Measurements from ENCODE around the gene SPON1. TPM values are rescaled to one million over a fixed set of nuclear protein-coding genes. Genes with fewer than 3 reads are reported as not detected.

The SPON1 gene
- total RNA-seq, 1 experiment from 2014 or later: 0.20 TPM

DNA sequence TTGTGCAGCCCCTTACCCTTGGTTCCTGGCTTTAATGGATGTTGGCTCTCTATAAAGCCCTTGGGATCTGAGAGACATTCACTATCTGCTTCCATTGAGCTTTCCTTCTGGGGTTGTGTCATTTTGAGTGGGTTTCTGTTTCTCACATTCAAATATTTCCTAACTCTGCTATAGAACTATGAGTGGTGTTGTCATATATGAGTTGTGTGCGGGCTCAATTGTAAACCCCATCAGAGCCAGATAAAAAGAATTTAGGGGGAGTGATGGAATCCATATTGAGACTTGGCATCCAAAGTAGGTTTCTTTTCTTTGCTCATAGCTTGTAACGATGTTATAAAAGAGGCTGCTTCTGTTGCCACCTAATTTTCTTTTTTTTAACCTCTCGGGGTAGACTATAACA, 41.8 kb upstream of the SPON1 start:
- Histone ChIP-seq H2BK120ac (ENCODE audit: low read depth, low read length, poor library complexity, severe bottlenecking) (no peak overlapping the region), H2BK5ac (ENCODE audit: insufficient read length, low read length) (no peak overlapping the region), H3K79me2 (ENCODE audit: insufficient read depth, low read length) (no peaks in the 10 kb centered on the region), H3K56ac (ENCODE audit: insufficient read length, low read depth, low read length) (no peak overlapping the region), H2AK5ac (ENCODE audit: insufficient read length, low read length) (no peak overlapping the region), H3K23me2 (ENCODE audit: insufficient read length, low read depth, low read length, poor library complexity, severe bottlenecking) (no peaks in the 10 kb centered on the region), H3K79me1 (ENCODE audit: insufficient read depth, low read depth, low read length, poor library complexity, severe bottlenecking) (no peaks in the 10 kb centered on the region), H3K9ac (ENCODE audit: extremely low read depth, insufficient read length, low read length) (no peak overlapping the region), H4K8ac (replicated peaks; ENCODE audit: insufficient read length, low read depth, low read length) (no peak overlapping the region), H3T11ph (ENCODE audit: low read length) (no peak overlapping the region), H3K4ac (ENCODE audit: low read depth, low read length) (no peak overlapping the region), H2BK20ac (ENCODE audit: low read depth, low read length, poor library complexity, severe bottlenecking) (no peak overlapping the region), H2BK15ac (ENCODE audit: low read depth, low read length) (no peak overlapping the region), H3K9me3 (ENCODE audit: control insufficient read depth, low read depth, low read length) (no peaks in the 10 kb centered on the region), H3K18ac (ENCODE audit: insufficient read length, low read depth, low read length) (no peak overlapping the region), H3K14ac (ENCODE audit: insufficient read depth, low read length) (no peak overlapping the region), H4K91ac (ENCODE audit: insufficient read length, low read depth, low read length) (no peak overlapping the region), H3K23ac (ENCODE audit: insufficient read length, low read depth, low read length) (no peak overlapping the region), H2BK12ac (ENCODE audit: insufficient read length, low read depth, low read length) (no peak overlapping the region), H3K4me1 (ENCODE audit: insufficient read depth, low read length) (peaks cover 19% of the 10 kb centered on the region), H3K27me3 (ENCODE audit: insufficient read depth, low read length) (no peaks in the 10 kb centered on the region), H4K20me1 (ENCODE audit: control insufficient read depth, insufficient read depth, insufficient read length) (no peaks in the 10 kb centered on the region), H4K5ac (ENCODE audit: insufficient read length, low read depth, low read length) (no peak overlapping the region), H3K4me2 (ENCODE audit: insufficient read depth, insufficient read length, low read length) (no peak overlapping the region), H3K27ac (ENCODE audit: insufficient read length, low read depth, low read length) (no peak overlapping the region), H2AFZ (ENCODE audit: low read length) (no peak overlapping the region)
- H3K4me1 Mint-ChIP-seq: peaks cover 49 to 50% of the 10 kb centered on the region in 2 experiments
- TF ChIP-seq, protein P1, sequence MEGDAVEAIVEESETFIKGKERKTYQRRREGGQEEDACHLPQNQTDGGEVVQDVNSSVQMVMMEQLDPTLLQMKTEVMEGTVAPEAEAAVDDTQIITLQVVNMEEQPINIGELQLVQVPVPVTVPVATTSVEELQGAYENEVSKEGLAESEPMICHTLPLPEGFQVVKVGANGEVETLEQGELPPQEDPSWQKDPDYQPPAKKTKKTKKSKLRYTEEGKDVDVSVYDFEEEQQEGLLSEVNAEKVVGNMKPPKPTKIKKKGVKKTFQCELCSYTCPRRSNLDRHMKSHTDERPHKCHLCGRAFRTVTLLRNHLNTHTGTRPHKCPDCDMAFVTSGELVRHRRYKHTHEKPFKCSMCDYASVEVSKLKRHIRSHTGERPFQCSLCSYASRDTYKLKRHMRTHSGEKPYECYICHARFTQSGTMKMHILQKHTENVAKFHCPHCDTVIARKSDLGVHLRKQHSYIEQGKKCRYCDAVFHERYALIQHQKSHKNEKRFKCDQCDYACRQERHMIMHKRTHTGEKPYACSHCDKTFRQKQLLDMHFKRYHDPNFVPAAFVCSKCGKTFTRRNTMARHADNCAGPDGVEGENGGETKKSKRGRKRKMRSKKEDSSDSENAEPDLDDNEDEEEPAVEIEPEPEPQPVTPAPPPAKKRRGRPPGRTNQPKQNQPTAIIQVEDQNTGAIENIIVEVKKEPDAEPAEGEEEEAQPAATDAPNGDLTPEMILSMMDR (conservative IDR thresholded peaks at IDR 0.05): no peak
- DNase-seq: no peak
- H3K27ac Mint-ChIP-seq: no peak overlapping the region
- H3K9me3 Mint-ChIP-seq: peaks cover 0 to 3% of the 10 kb centered on the region in 2 experiments; a peak in 1 of 5 replicates
- no peaks in the 10 kb centered on the region for H3K27me3 Mint-ChIP-seq (ENCODE audit: low read depth)
- H3K36me3 Mint-ChIP-seq (ENCODE audit: insufficient read depth in 1 of 3, low read depth in 3 of 3): peaks cover 0 to 4% (median 0%) of the 10 kb centered on the region in 3 experiments; a peak in 2 of 7 replicates
- no CpG with 5 or more reads among the region's 3 CpGs for WGBS (ENCODE audit: extremely low coverage, insufficient read length, low lambda C conversion rate)
- H3K4me3 Mint-ChIP-seq: no peak overlapping the region

Data from H9 (cell line).